ENCODE results near the gene MXD4.
A peak's percentile ranks its signal among the peaks of the same experiment; 100 is the strongest.

- TF ChIP-seq POLR2AphosphoS5 (IDR thresholded peaks at IDR 0.05; ENCODE audit: low read depth) (peak; percentile 85), CTCF (conservative IDR thresholded peaks at IDR 0.05; ENCODE audit: low read depth in 2 of 2) (no peak)
Observed at GRCh38 chr4:2262145-2262943, 435 bp upstream of the MXD4 start.
